IMR-90 (cell line): ENCODE data around the gene CMSS1. TPM values are rescaled to one million over a fixed set of nuclear protein-coding genes. Genes with fewer than 3 reads are reported as not detected.
A peak's percentile ranks its signal among the peaks of the same experiment; 100 is the strongest.

ENCODE experiments used
- ATAC-seq: fragments of 200-7000 bp; cut with Tn5 transposase; 2 replicates; pipeline ENCODE4 v1.9.1; 2020; ENCODE audit warnings: low read depth, mild to moderate bottlenecking, moderate library complexity
- BruUV-seq: library from RNA; stranded (reverse); fragments of 400-500 nt; replicated peaks from 2 replicates; lab custom pipeline; 2021; lab: Mats Ljungman, UMichigan
- CTCF ChIA-PET: fragments of 300-600 bp; formaldehyde crosslinking; extraction: SDS; loops from one replicate; lab custom pipeline; 2021; ENCODE audit warnings: antibody characterized with exemption; lab: Yijun Ruan, JAX
- POLR2A ChIA-PET: fragments of 300-600 bp; sonication (Branson Sonifier 250); formaldehyde crosslinking; loops from one replicate; lab custom pipeline; 2022; ENCODE audit warnings: antibody characterized with exemption; ENCODE audit not compliant: unreplicated experiment; lab: Charles Lee
- DNase-seq: peaks from one replicate; pipeline ENCODE4 v3.0.0; 2013
- H2AFZ ChIP-seq: replicated peaks from 2 replicates; pipeline ENCODE3; 2013; ENCODE audit warnings: low read length, mild to moderate bottlenecking; ENCODE audit not compliant: poor library complexity
- H2AK5ac ChIP-seq: 2 replicates; pipeline ENCODE4 v1.6.1; 2013; ENCODE audit warnings: low read depth, low read length, inconsistent platforms
- H2AK9ac ChIP-seq: replicated peaks from 2 replicates; pipeline ENCODE3; 2013; ENCODE audit warnings: mild to moderate bottlenecking, low read depth, low read length, moderate library complexity; ENCODE audit not compliant: poor library complexity
- H2BK120ac ChIP-seq: 2 replicates; pipeline ENCODE4 v1.6.1; 2013; ENCODE audit warnings: low read depth, low read length, inconsistent platforms
- H2BK15ac ChIP-seq: 3 replicates; pipeline ENCODE4 v1.6.1; 2013; ENCODE audit warnings: low read depth, low read length, inconsistent platforms
- H2BK20ac ChIP-seq: 2 replicates; pipeline ENCODE4 v1.6.1; 2013; ENCODE audit warnings: low read depth, mild to moderate bottlenecking, inconsistent platforms, low read length, moderate library complexity
- H2BK5ac ChIP-seq: 2 replicates; pipeline ENCODE4 v1.6.1; 2013; ENCODE audit warnings: mild to moderate bottlenecking, low read depth, low read length, inconsistent platforms; ENCODE audit not compliant: poor library complexity, severe bottlenecking
- H3K14ac ChIP-seq: replicated peaks from 2 replicates; pipeline ENCODE4 v1.6.1; 2013; ENCODE audit warnings: low read depth, low read length, inconsistent platforms
- H3K18ac ChIP-seq: 2 replicates; pipeline ENCODE4 v1.6.1; 2013; ENCODE audit warnings: low read depth, low read length, control low read depth
- H3K23ac ChIP-seq: 2 replicates; pipeline ENCODE4 v1.6.1; 2013; ENCODE audit warnings: low read depth, low read length, inconsistent platforms
- H3K27ac ChIP-seq: 2 replicates; pipeline ENCODE4 v1.5.1; 2013; ENCODE audit warnings: mild to moderate bottlenecking, control low read depth, low read length; ENCODE audit not compliant: insufficient read depth
- H3K27me3 ChIP-seq: 2 replicates; pipeline ENCODE4 v1.6.1; 2013; ENCODE audit warnings: low read length; ENCODE audit not compliant: control insufficient read depth, insufficient read depth
- H3K36me3 ChIP-seq: 2 replicates; pipeline ENCODE4 v1.6.1; 2013; ENCODE audit warnings: low read length, mixed read lengths; ENCODE audit not compliant: control insufficient read depth, insufficient read depth
- H3K4ac ChIP-seq: 2 replicates; pipeline ENCODE4 v1.6.1; 2013; ENCODE audit warnings: low read depth, low read length, inconsistent platforms
- H3K4me1 ChIP-seq: 2 replicates; pipeline ENCODE4 v1.6.1; 2013; ENCODE audit warnings: low read length, mixed read lengths; ENCODE audit not compliant: control insufficient read depth, insufficient read depth
- H3K4me2 ChIP-seq: 2 replicates; pipeline ENCODE4 v1.6.1; 2013; ENCODE audit warnings: low read depth, mild to moderate bottlenecking, control low read depth, low read length, moderate library complexity
- H3K4me3 ChIP-seq: 2 replicates; pipeline ENCODE4 v1.5.1; 2013; ENCODE audit warnings: low read depth, mild to moderate bottlenecking, control low read depth, low read length, moderate library complexity; ENCODE audit not compliant: insufficient read depth
- H3K56ac ChIP-seq: 2 replicates; pipeline ENCODE4 v1.6.1; 2013; ENCODE audit warnings: low read length, inconsistent platforms; ENCODE audit not compliant: insufficient read depth; ENCODE audit errors: extremely low read depth
- H3K79me1 ChIP-seq, 2 experiments: 2 replicates each; pipeline ENCODE4 v1.6.1; 2013; ENCODE audit warnings: low read length in 2 of 2, inconsistent platforms in 1 of 2, low read depth in 1 of 2
- H3K9ac ChIP-seq: 2 replicates; pipeline ENCODE4 v1.6.1; 2013; ENCODE audit warnings: low read depth, low read length, control low read depth
- H3K9me1 ChIP-seq: 2 replicates; pipeline ENCODE4 v1.6.1; 2013; ENCODE audit warnings: low read length, inconsistent platforms; ENCODE audit not compliant: insufficient read depth
- H3K9me3 ChIP-seq: 2 replicates; pipeline ENCODE4 v1.6.1; 2013; ENCODE audit warnings: low read length; ENCODE audit not compliant: control insufficient read depth, insufficient read depth
- H4K20me1 ChIP-seq: 2 replicates; pipeline ENCODE4 v1.6.1; 2013; ENCODE audit warnings: low read length, inconsistent platforms; ENCODE audit not compliant: insufficient read depth
- H4K5ac ChIP-seq: 2 replicates; pipeline ENCODE4 v1.6.1; 2013; ENCODE audit warnings: mild to moderate bottlenecking, low read depth, low read length, control low read depth
- H4K8ac ChIP-seq, 2 experiments: 2 replicates each; pipeline ENCODE4 v1.6.1; 2013; ENCODE audit warnings: low read depth in 2 of 2, low read length in 2 of 2, control low read depth in 1 of 2, inconsistent platforms in 1 of 2
- H4K91ac ChIP-seq: 2 replicates; pipeline ENCODE4 v1.6.1; 2013; ENCODE audit warnings: low read depth, low read length, inconsistent platforms; ENCODE audit not compliant: insufficient read depth
- WGBS, 2 experiments: methylation state at CpG; one replicate each; pipeline versions ENCODE4 v1.1.5 to v1.1.7; 2013; ENCODE audit warnings: missing lambda C conversion rate in 2 of 2; ENCODE audit not compliant: insufficient read length in 1 of 2; ENCODE audit errors: extremely low coverage in 2 of 2; 5-methylcytosine and 5-hydroxymethylcytosine counted together
- dilution Hi-C: fragments of 300-500 bp; cut with HindIII; formaldehyde crosslinking; loops from one replicate; pipeline ENCODE4 v1.14.3; 2018; ENCODE audit warnings: low sequenced_read_pairs; ENCODE audit not compliant: unreplicated experiment
- in situ Hi-C: fragments of 300-500 bp; cut with MboI; formaldehyde crosslinking; loops from 3 replicates; pipeline ENCODE4 v1.14.3; 2019; ENCODE audit warnings: low sequenced_read_pairs, inconsistent platforms, mixed read lengths
- intact Hi-C: fragments of 100-400 bp; cut with micrococcal nuclease; formaldehyde crosslinking; loops from 2 replicates; pipeline ENCODE4 v1.10.0; 2022
- polyA plus RNA-seq, 3 experiments: library from polyadenylated mRNA; depleted of rRNA; stranded (reverse); fragments of >200 nt; gene quantifications; 2 replicates each; pipeline ENCODE4 v1.2.3, GENCODE V29; 2012; ENCODE audit warnings: low replicate concordance in 1 of 3
- total RNA-seq: library from RNA; depleted of rRNA; stranded (reverse); fragments of >200 nt; gene quantifications from 2 replicates; pipeline ENCODE4 v1.2.3, GENCODE V29; 2012
- TF ChIP-seq, protein P1 (sequence below): fragments of 150-350 bp; IDR thresholded peaks from 2 replicates; pipeline ENCODE4 v1.6.1; 2016; ENCODE audit warnings: low read depth, mild to moderate bottlenecking, low read length, moderate library complexity, borderline replicate concordance

CMSS1 gene
- total and polyA plus RNA-seq, 2 of the 4 experiments (the other 2 are of a cell fraction) = 12.5 to 13.6 TPM

DNA sequence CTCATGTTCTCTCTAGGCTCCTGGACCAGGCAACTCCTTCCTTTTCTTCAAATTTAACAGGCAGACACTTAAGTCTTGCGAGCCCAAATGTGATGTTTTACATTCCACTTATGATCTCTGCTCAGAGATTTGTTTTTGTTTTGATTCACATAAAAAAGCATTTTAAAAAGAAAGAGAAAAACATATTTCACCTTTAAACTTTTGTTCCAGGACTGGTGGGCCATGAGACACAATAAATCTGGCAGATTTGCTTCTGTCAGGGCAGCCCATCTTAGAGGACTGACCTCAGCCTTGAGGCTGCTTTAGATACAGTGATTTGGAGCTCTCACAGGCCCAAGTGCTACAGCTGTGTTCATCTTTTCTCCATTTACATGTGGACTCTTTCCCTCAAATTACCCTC lies 52.0 kb downstream of the CMSS1 start:
- Histone ChIP-seq H3K23ac (peak overlapping the region; percentile 65), H3K9me3 (no peaks in the 10 kb centered on the region), H3K4me2 (peak overlapping the region; percentile 69; the same call in 1 of the 2 replicates), H3K9me1 (peaks cover 20% of the 10 kb centered on the region), H2BK20ac (no peak overlapping the region), H3K4ac (no peak overlapping the region), H3K27ac (peak overlapping the region; percentile 56; the same call in 1 of the 2 replicates), H2AK9ac (no peak overlapping the region), H2AFZ (no peak overlapping the region), H3K27me3 (no peaks in the 10 kb centered on the region), H2BK15ac (no peak overlapping the region), H3K4me3 (no peak overlapping the region), H3K56ac (no peak overlapping the region), H4K5ac (no peak overlapping the region), H3K79me1 (peaks cover 13 to 70% of the 10 kb centered on the region in 2 experiments), H3K14ac (no peak overlapping the region), H3K36me3 (peaks cover 17% of the 10 kb centered on the region), H2BK5ac (peak overlapping the region; percentile 10), H2BK120ac (no peak overlapping the region), H3K4me1 (peaks cover 23% of the 10 kb centered on the region), H4K20me1 (peaks cover 74% of the 10 kb centered on the region), H4K8ac (no peak overlapping the region), H4K91ac (no peak overlapping the region), H2AK5ac (no peak overlapping the region), H3K18ac (peak overlapping the region; percentile 29; the same call in 1 of the 2 replicates), H3K9ac (peak overlapping the region; percentile 69; the same call in 1 of the 2 replicates)
- no peak for ATAC-seq
- no TSS peak for BruUV-seq
- intact Hi-C loops = loop anchor here (5.0 kb wide), 1 partner anchor 198 kb away; no protein-coding TSS in a partner anchor
- dilution Hi-C loops = no loop called here
- CTCF ChIA-PET = interaction anchor here (0.9 to 1.1 kb wide), 2 partner anchors 137 to 221 kb away, joined by 3 read pairs; no protein-coding TSS in a partner anchor
- no CpG with 5 or more reads among the region's 1 CpG for WGBS, 2 experiments
- DNase-seq = no peak
- in situ Hi-C loops = loop anchor here (25.0 kb wide), 1 partner anchor 193 kb away; no protein-coding TSS in a partner anchor
- TF ChIP-seq, protein P1, sequence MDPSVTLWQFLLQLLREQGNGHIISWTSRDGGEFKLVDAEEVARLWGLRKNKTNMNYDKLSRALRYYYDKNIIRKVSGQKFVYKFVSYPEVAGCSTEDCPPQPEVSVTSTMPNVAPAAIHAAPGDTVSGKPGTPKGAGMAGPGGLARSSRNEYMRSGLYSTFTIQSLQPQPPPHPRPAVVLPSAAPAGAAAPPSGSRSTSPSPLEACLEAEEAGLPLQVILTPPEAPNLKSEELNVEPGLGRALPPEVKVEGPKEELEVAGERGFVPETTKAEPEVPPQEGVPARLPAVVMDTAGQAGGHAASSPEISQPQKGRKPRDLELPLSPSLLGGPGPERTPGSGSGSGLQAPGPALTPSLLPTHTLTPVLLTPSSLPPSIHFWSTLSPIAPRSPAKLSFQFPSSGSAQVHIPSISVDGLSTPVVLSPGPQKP = no peak
- POLR2A ChIA-PET = interaction anchor here (0.8 kb wide), 1 partner anchor 26 kb away, joined by 3 read pairs; no protein-coding TSS in a partner anchor
